Loucy (cell line): ENCODE measurements around the gene SZT2.

Source experiments
- H2AFZ ChIP-seq: fragments of 200-600 bp; sonication (generic); 2 replicates; pipeline ENCODE4 v1.6.0; 2016; ENCODE audit warnings: antibody characterized with exemption, mild to moderate bottlenecking, low read length, moderate library complexity
- H3F3A ChIP-seq: fragments of 200-600 bp; 2 replicates; pipeline ENCODE4 v1.6.0; 2016; ENCODE audit warnings: antibody characterized with exemption, low read depth, mild to moderate bottlenecking
- H3K27me3 ChIP-seq: fragments of 200-600 bp; sonication (generic); 2 replicates; pipeline ENCODE4 v1.6.1; 2014; ENCODE audit warnings: low read length, mild to moderate bottlenecking; ENCODE audit not compliant: insufficient read depth, poor library complexity, severe bottlenecking
- H3K36me3 ChIP-seq: fragments of 200-600 bp; sonication (generic); 2 replicates; pipeline ENCODE4 v1.6.1; 2016; ENCODE audit warnings: low read length; ENCODE audit not compliant: insufficient read depth
- H3K4me1 ChIP-seq: fragments of 200-600 bp; sonication (generic); 2 replicates; pipeline ENCODE4 v1.5.1; 2014; ENCODE audit warnings: low read length, mild to moderate bottlenecking; ENCODE audit not compliant: insufficient read depth, poor library complexity, severe bottlenecking
- H3K4me2 ChIP-seq: fragments of 200-600 bp; sonication (generic); 2 replicates; pipeline ENCODE4 v1.6.0; 2014; ENCODE audit warnings: antibody characterized with exemption, low read length, low read depth, mild to moderate bottlenecking; ENCODE audit not compliant: poor library complexity, severe bottlenecking
- H3K4me3 ChIP-seq: fragments of 200-600 bp; sonication (generic); 2 replicates; pipeline ENCODE4 v1.5.1; 2014; ENCODE audit warnings: low read length, mild to moderate bottlenecking, mixed read lengths; ENCODE audit not compliant: poor library complexity, severe bottlenecking
- H3K79me2 ChIP-seq: fragments of 200-600 bp; sonication (generic); 2 replicates; pipeline ENCODE4 v1.6.1; 2014; ENCODE audit warnings: low read length; ENCODE audit not compliant: insufficient read depth
- H3K9ac ChIP-seq: fragments of 200-600 bp; sonication (generic); 2 replicates; pipeline ENCODE4 v1.6.0; 2014; ENCODE audit warnings: mild to moderate bottlenecking, low read depth, low read length, moderate library complexity; ENCODE audit not compliant: poor library complexity, severe bottlenecking
- H3K9me2 ChIP-seq: fragments of 200-600 bp; sonication (generic); replicated peaks from 2 replicates; pipeline ENCODE4 v1.6.1; 2016; ENCODE audit warnings: low read depth, low read length, mixed read lengths
- H3K9me3 ChIP-seq: fragments of 200-600 bp; sonication (generic); 2 replicates; pipeline ENCODE4 v1.6.1; 2014; ENCODE audit warnings: mild to moderate bottlenecking, antibody characterized with exemption, low read length, low read depth; ENCODE audit not compliant: insufficient read depth
- H4K20me1 ChIP-seq: fragments of 200-600 bp; sonication (generic); 2 replicates; pipeline ENCODE4 v1.6.0; 2014; ENCODE audit warnings: antibody characterized with exemption, low read length, mild to moderate bottlenecking; ENCODE audit not compliant: insufficient read depth, poor library complexity, severe bottlenecking
- CTCF ChIP-seq: fragments of 200-600 bp; sonication (generic); conservative IDR thresholded peaks from 2 replicates; pipeline ENCODE4 v1.5.1; 2014; ENCODE audit warnings: mild to moderate bottlenecking, antibody characterized with exemption, low read length
- EZH2phosphoT487 ChIP-seq: fragments of 200-600 bp; IDR thresholded peaks from 2 replicates; pipeline ENCODE4 v1.6.1; 2018; ENCODE audit warnings: antibody characterized with exemption, mild to moderate bottlenecking, moderate library complexity, borderline replicate concordance

Gene SZT2

GRCh38 chr1:43373066-43373940 is 16.4 kb upstream of the SZT2 start:
- Histone ChIP-seq H3K9me3 (no peaks in the 10 kb centered on the region), H3K79me2 (peaks cover 8% of the 10 kb centered on the region; the same call in 1 of the 2 replicates), H3K9ac (no peak overlapping the region), H3K4me3 (no peak overlapping the region), H3K36me3 (no peaks in the 10 kb centered on the region), H3K4me2 (no peak overlapping the region), H3K9me2 (no peaks in the 10 kb centered on the region), H2AFZ (no peak overlapping the region), H3F3A (0 out of 2 replicates have a peak, but pooled peaks cover 2% of the 10 kb centered on the region), H4K20me1 (peaks cover 3% of the 10 kb centered on the region), H3K27me3 (no peaks in the 10 kb centered on the region), H3K4me1 (peaks cover 7% of the 10 kb centered on the region)
- TF ChIP-seq CTCF: no peak
- no peak for TF ChIP-seq EZH2phosphoT487

GRCh38 chr1:43376723-43377235 is 12.9 kb upstream of the SZT2 start:
- no peak overlapping the region for H2AFZ ChIP-seq
- no peak overlapping the region for H3K9ac ChIP-seq
- no peak overlapping the region for H3K4me2 ChIP-seq
- H4K20me1 ChIP-seq: no peaks in the 10 kb centered on the region
- no peak for TF ChIP-seq CTCF
- no peak for TF ChIP-seq EZH2phosphoT487
- no peak overlapping the region for H3K4me3 ChIP-seq
- no peaks in the 10 kb centered on the region for H3K4me1 ChIP-seq
- no peaks in the 10 kb centered on the region for H3K36me3 ChIP-seq
- H3K79me2 ChIP-seq: no peaks in the 10 kb centered on the region
- no peaks in the 10 kb centered on the region for H3F3A ChIP-seq
- H3K9me2 ChIP-seq: no peaks in the 10 kb centered on the region
- H3K27me3 ChIP-seq: no peaks in the 10 kb centered on the region
- no peaks in the 10 kb centered on the region for H3K9me3 ChIP-seq

GRCh38 chr1:43377831-43378230 is 11.9 kb upstream of the SZT2 start:
- Histone ChIP-seq H4K20me1 (no peaks in the 10 kb centered on the region), H3K79me2 (no peaks in the 10 kb centered on the region), H3K9ac (no peak overlapping the region), H2AFZ (no peak overlapping the region), H3K4me3 (no peak overlapping the region), H3K4me2 (no peak overlapping the region), H3K36me3 (peaks cover 4% of the 10 kb centered on the region; the same call in 1 of the 2 replicates), H3K4me1 (no peaks in the 10 kb centered on the region), H3F3A (no peaks in the 10 kb centered on the region), H3K9me2 (no peaks in the 10 kb centered on the region), H3K27me3 (no peaks in the 10 kb centered on the region), H3K9me3 (no peaks in the 10 kb centered on the region)
- TF ChIP-seq CTCF: no peak
- no peak for TF ChIP-seq EZH2phosphoT487
